ENCODE data around the gene KCNH3. TPM values are rescaled to one million over a fixed set of nuclear protein-coding genes. Genes with fewer than 3 reads are reported as not detected.

Gene KCNH3
- polyA plus RNA-seq, 1 donor from 2014 or later: 0.15 TPM

- H3K27ac Mint-ChIP-seq: peak overlapping the region; percentile 45 to 83 (median 75)
- H3K9me3 Mint-ChIP-seq: no peaks in the 10 kb centered on the region
- peaks cover 7 to 18% (median 17%) of the 10 kb centered on the region in 3 donors for H3K4me1 Mint-ChIP-seq
- peaks cover 11% of the 10 kb centered on the region for H3K27me3 Mint-ChIP-seq
- H3K36me3 Mint-ChIP-seq: no peaks in the 10 kb centered on the region
- H3K4me3 Mint-ChIP-seq: peak overlapping the region in 3 of 4 donors; percentile 86 to 93 (median 87)
Observed at GRCh38 chr12:49536526-49537071, 2.2 kb upstream of the KCNH3 start.

GRCh38 chr12:49537231-49537751 is 1.5 kb upstream of the KCNH3 start:
- Mint-ChIP-seq H3K27me3 (peaks cover 11% of the 10 kb centered on the region), H3K4me3 (peak overlapping the region; percentile 81 to 93 (median 86)), H3K36me3 (no peaks in the 10 kb centered on the region), H3K27ac (peak overlapping the region in 2 of 3 donors; percentile 63 to 83), H3K9me3 (no peaks in the 10 kb centered on the region), H3K4me1 (peaks cover 12 to 22% (median 18%) of the 10 kb centered on the region in 3 donors)

DNA sequence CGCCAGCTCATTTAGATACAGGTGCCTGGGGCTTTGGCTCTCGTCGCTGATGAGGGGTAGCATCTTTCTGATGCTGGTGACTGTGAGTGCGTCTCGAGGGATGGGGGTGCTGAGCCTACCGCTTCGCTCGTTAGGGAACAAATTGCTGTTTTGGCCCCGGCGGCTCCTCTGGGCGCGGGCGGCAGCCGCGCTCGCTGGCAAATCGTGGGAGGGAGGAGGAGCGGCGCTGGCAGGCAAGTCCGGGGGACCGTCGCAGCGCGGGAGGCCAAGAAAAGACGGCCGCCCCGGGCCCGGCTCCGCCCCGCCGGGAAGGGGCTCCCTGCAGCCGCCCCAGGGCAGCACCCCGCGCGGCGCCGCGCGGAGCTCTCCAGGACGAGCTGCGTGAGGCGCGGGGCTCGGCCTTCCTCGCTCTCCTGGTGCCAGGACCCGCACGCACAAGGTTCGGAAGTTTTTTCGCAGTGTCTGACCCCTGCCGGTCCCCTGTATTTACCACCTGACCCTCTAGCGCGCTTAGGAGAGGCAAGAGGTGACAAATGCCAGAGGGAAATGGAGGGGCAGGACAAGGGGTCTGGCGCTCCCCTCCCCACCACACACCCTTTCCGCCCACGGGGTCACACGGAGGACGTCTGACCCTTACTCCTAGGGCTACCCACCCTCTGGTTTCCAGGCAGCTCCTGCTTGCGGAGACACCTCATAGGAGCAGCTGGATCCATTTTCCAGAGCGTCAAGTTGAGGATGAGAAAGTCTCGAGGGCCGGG is 899 bp upstream of the KCNH3 start:
- Mint-ChIP-seq H3K4me3 (peak overlapping the region; percentile 81 to 94 (median 90)), H3K36me3 (no peaks in the 10 kb centered on the region), H3K27ac (peak overlapping the region in 1 of 3 donors; percentile 83), H3K4me1 (peaks cover 12 to 22% (median 20%) of the 10 kb centered on the region in 3 donors), H3K27me3 (peaks cover 11% of the 10 kb centered on the region), H3K9me3 (no peaks in the 10 kb centered on the region)

DNA sequence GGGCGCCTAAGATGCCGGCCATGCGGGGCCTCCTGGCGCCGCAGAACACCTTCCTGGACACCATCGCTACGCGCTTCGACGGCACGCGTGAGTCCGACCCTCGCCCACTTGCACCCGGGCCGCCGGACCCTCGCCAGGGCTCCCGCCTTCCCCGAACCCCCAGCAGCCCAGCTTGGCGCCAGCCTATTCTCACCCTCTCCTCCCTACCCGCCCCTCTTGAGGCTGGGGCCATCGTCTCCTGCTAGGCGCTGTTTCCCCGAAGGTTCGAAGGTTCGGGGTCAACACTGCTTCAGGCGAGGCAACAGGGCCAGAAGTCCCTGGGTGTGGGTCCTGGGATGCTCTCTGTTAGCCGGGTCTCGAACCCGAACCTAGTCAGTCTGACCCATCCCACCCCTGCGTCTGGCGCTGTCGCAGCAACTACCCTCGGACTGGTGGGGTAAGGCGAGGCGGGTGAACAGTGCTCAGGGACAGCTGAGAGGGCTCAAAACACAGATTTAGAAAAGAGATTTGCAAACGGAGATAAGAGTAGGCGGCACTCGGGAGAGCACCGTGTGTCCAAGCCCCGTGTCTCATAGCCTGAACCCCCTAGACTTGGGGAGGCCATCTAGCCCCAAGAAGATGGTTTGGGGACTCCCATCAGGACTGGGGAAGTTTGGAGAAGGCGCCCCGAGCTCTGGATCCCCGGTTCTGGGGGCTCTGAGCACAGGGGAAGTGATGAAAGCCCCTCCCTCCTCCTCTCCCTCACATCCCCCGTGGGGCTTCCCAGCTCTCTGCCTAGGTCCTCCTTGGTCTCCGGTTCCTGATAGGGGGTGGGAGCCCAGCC is 787 bp downstream of the KCNH3 start:
- peaks cover 13% of the 10 kb centered on the region for H3K27me3 Mint-ChIP-seq
- peaks cover 12 to 22% (median 20%) of the 10 kb centered on the region in 3 donors for H3K4me1 Mint-ChIP-seq
- no peaks in the 10 kb centered on the region for H3K9me3 Mint-ChIP-seq
- H3K36me3 Mint-ChIP-seq: no peaks in the 10 kb centered on the region
- H3K27ac Mint-ChIP-seq: peak overlapping the region in 2 of 3 donors; percentile 10 to 77
- peak overlapping the region; percentile 58 to 88 (median 76) for H3K4me3 Mint-ChIP-seq

- peaks cover 11% of the 10 kb centered on the region for H3K27me3 Mint-ChIP-seq
- peak overlapping the region in 1 of 3 donors; percentile 15 for H3K27ac Mint-ChIP-seq
- H3K4me3 Mint-ChIP-seq: peak overlapping the region; percentile 43 to 82 (median 60)
- H3K36me3 Mint-ChIP-seq: no peaks in the 10 kb centered on the region
- H3K9me3 Mint-ChIP-seq: no peaks in the 10 kb centered on the region
- H3K4me1 Mint-ChIP-seq: peaks cover 12 to 23% (median 22%) of the 10 kb centered on the region in 3 donors
Observed at GRCh38 chr12:49540229-49541139, 1.7 kb downstream of the KCNH3 start.

- Mint-ChIP-seq H3K4me1 (peaks cover 12 to 23% (median 22%) of the 10 kb centered on the region in 3 donors), H3K27ac (no peak overlapping the region), H3K27me3 (peaks cover 13% of the 10 kb centered on the region), H3K9me3 (no peaks in the 10 kb centered on the region), H3K4me3 (peak overlapping the region; percentile 4 to 74 (median 49)), H3K36me3 (no peaks in the 10 kb centered on the region)
Observed at GRCh38 chr12:49541140-49541861, 2.5 kb downstream of the KCNH3 start.

GRCh38 chr12:49541911-49542505 is 3.2 kb downstream of the KCNH3 start:
- peak overlapping the region in 3 of 4 donors; percentile 48 to 74 (median 50) for H3K4me3 Mint-ChIP-seq
- H3K27ac Mint-ChIP-seq: peak overlapping the region in 1 of 3 donors; percentile 18
- H3K36me3 Mint-ChIP-seq: no peaks in the 10 kb centered on the region
- H3K9me3 Mint-ChIP-seq: no peaks in the 10 kb centered on the region
- peaks cover 7 to 18% (median 17%) of the 10 kb centered on the region in 3 donors for H3K4me1 Mint-ChIP-seq
- H3K27me3 Mint-ChIP-seq: peaks cover 19% of the 10 kb centered on the region

DNA sequence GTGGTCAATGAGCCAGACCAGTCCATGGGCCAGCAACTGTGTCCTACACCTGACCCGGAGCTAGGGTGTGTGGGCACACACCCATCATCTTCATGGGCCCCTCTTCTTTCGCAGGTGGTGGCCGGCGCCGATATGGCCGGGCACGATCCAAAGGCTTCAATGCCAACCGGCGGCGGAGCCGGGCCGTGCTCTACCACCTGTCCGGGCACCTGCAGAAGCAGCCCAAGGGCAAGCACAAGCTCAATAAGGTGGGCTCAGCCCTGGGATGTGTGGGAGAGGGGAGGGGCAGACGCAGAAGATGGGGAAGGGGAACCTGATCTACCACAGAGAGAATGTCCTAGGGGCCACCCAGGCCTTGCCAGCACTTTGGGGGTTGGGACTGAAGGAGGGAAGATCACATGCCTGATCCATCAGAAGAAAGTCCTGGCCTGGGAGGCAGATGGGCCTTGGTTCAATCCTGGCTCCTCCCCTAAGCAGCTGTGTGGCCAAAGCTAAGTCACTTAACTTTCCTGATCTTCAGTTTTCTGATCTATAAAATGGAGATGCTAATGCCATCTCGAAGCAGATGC is 3.8 kb downstream of the KCNH3 start:
- Mint-ChIP-seq H3K36me3 (no peaks in the 10 kb centered on the region), H3K27me3 (peaks cover 25% of the 10 kb centered on the region), H3K4me1 (peaks cover 7 to 14% (median 13%) of the 10 kb centered on the region in 3 donors), H3K4me3 (peak overlapping the region in 1 of 4 donors; percentile 16), H3K9me3 (no peaks in the 10 kb centered on the region), H3K27ac (no peak overlapping the region)

- no peaks in the 10 kb centered on the region for H3K9me3 Mint-ChIP-seq
- no peaks in the 10 kb centered on the region for H3K36me3 Mint-ChIP-seq
- peaks cover 31% of the 10 kb centered on the region for H3K27me3 Mint-ChIP-seq
- peaks cover 7 to 15% (median 13%) of the 10 kb centered on the region in 3 donors for H3K4me1 Mint-ChIP-seq
- no peak overlapping the region for H3K27ac Mint-ChIP-seq
- peak overlapping the region in 2 of 4 donors; percentile 16 to 18 for H3K4me3 Mint-ChIP-seq
Observed at GRCh38 chr12:49543221-49543913, 4.5 kb downstream of the KCNH3 start.

- H3K4me1 Mint-ChIP-seq: peaks cover 7 to 17% (median 13%) of the 10 kb centered on the region in 3 donors
- H3K36me3 Mint-ChIP-seq: no peaks in the 10 kb centered on the region
- peaks cover 36% of the 10 kb centered on the region for H3K27me3 Mint-ChIP-seq
- H3K4me3 Mint-ChIP-seq: peak overlapping the region in 2 of 4 donors; percentile 5 to 16
- no peaks in the 10 kb centered on the region for H3K9me3 Mint-ChIP-seq
- H3K27ac Mint-ChIP-seq: no peak overlapping the region
Observed at GRCh38 chr12:49543914-49544815, 5.3 kb downstream of the KCNH3 start.

GRCh38 chr12:49545815-49546214 is 7.0 kb downstream of the KCNH3 start:
- H3K4me1 Mint-ChIP-seq: peaks cover 5 to 11% (median 7%) of the 10 kb centered on the region in 3 donors
- H3K36me3 Mint-ChIP-seq: no peaks in the 10 kb centered on the region
- H3K27me3 Mint-ChIP-seq: peaks cover 34% of the 10 kb centered on the region
- H3K9me3 Mint-ChIP-seq: peaks cover 0 to 1% (median 0%) of the 10 kb centered on the region in 3 donors
- H3K27ac Mint-ChIP-seq: no peak overlapping the region
- H3K4me3 Mint-ChIP-seq: no peak overlapping the region

Data from IgD-negative memory B cell (primary cell).